H1 (cell line): ENCODE results near the gene SLC3A2. TPM values are rescaled to one million over a fixed set of nuclear protein-coding genes. Genes with fewer than 3 reads are reported as not detected.

Experiments
- ATF2 ChIP-seq: IDR thresholded peaks from 2 replicates; pipeline ENCODE4 v1.6.1; 2012; ENCODE audit warnings: low read length, inconsistent platforms
- BACH1 ChIP-seq: IDR thresholded peaks from 2 replicates; pipeline ENCODE4 v1.6.1; 2012; ENCODE audit warnings: low read length, improper control_type of control experiment
- BRCA1 ChIP-seq: IDR thresholded peaks from 2 replicates; pipeline ENCODE4 v1.6.1; 2012; ENCODE audit warnings: low read depth, low read length, improper control_type of control experiment
- CTBP2 ChIP-seq: IDR thresholded peaks from 2 replicates; pipeline ENCODE4 v1.7.0; 2011; ENCODE audit warnings: borderline replicate concordance, mild to moderate bottlenecking, moderate library complexity, mixed read lengths, low read length; ENCODE audit not compliant: insufficient read depth, insufficient read length
- MAFK ChIP-seq: IDR thresholded peaks from 2 replicates; pipeline ENCODE4 v1.6.1; 2012; ENCODE audit warnings: low read depth, mild to moderate bottlenecking, improper control_type of control experiment, low read length
- NANOG ChIP-seq: IDR thresholded peaks from 2 replicates; pipeline ENCODE4 v1.6.1; 2011; ENCODE audit warnings: low read length, low read depth, mild to moderate bottlenecking, inconsistent platforms; ENCODE audit not compliant: insufficient read depth, poor library complexity, severe bottlenecking
- POLR2AphosphoS5 ChIP-seq: IDR thresholded peaks from 2 replicates; pipeline ENCODE4 v1.6.1; 2011; ENCODE audit warnings: low read depth, low read length
- TEAD4 ChIP-seq: IDR thresholded peaks from 2 replicates; pipeline ENCODE4 v1.6.1; 2012; ENCODE audit warnings: low read depth, low read length, inconsistent platforms, mixed read lengths
- polyA plus RNA-seq, 7 experiments: library from polyadenylated mRNA; depleted of rRNA in 3 of 7; stranded (reverse) in 5 of 7; unstranded in 2 of 7; fragments of >200 nt in 5 of 7; fragments of 200-250 nt in 2 of 7; gene quantifications; 1 replicate in 5 of 7; 2 replicates in 1 of 7; 4 replicates in 1 of 7; pipeline versions ENCODE4 v1.2.1 to v1.2.3, GENCODE V29; 2011 to 2013; ENCODE audit warnings: missing spikeins in 2 of 7, mixed read lengths in 2 of 7
- total RNA-seq: library from RNA; stranded (reverse); fragmentation: NEBNext Ultra II Directional; extraction: Animal tissue kit (Norgen Biotek cat#: 25700); gene quantifications from 2 replicates; pipeline ENCODE4 v1.2.1, GENCODE V29; 2021
- TF ChIP-seq, protein P1 (sequence below): fragments of 300-600 bp; sonication (generic); IDR thresholded peaks from 2 replicates; pipeline ENCODE4 v1.7.1; 2012; ENCODE audit warnings: low read length, moderate library complexity, mild to moderate bottlenecking, inconsistent platforms; ENCODE audit not compliant: insufficient replicate concordance

The SLC3A2 gene
- total and polyA plus RNA-seq, 2 of the 8 experiments (the other 6 are each of a cell fraction or from before 2014, with no cell fraction given) = 410 to 435 TPM

DNA sequence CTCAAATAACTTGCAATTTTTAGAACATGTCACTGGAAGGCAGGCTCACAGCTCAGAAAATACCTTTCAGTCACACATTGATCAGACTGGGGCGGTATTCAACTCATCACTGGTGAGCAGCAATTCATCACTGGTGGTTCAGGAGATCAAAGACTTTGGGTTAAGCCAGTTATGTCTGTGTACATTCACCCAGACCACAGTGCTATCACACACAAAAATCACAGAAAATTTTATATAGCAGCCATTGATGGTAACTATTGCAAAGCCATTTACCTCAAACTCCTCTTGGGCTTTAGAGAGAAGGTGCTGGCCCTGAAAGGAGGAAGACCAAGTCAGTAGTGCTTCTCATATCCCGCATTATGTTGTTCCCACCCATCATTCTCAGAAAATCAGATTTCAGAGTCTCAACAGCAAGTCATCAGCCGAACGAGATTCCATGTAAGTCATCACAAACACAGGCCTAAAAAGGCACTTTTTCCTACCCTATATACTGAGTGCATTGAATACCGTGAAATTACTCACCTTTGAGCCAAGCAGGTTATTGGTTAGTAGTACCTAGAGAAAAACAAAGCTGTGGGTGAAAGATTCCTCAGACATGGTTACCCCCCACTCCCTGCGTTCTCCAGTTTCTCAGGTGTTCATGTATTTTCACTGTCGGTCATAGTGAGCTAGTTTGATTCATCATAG, 27.3 kb upstream of the SLC3A2 start (continued):
- TF ChIP-seq ATF2 (peak; percentile 49; the same call in 1 of the 2 replicates), MAFK (no peak), POLR2AphosphoS5 (peak; percentile 88), BRCA1 (no peak), CTBP2 (no peak), TEAD4 (no peak), NANOG (no peak), BACH1 (no peak)
- TF ChIP-seq, protein P1, sequence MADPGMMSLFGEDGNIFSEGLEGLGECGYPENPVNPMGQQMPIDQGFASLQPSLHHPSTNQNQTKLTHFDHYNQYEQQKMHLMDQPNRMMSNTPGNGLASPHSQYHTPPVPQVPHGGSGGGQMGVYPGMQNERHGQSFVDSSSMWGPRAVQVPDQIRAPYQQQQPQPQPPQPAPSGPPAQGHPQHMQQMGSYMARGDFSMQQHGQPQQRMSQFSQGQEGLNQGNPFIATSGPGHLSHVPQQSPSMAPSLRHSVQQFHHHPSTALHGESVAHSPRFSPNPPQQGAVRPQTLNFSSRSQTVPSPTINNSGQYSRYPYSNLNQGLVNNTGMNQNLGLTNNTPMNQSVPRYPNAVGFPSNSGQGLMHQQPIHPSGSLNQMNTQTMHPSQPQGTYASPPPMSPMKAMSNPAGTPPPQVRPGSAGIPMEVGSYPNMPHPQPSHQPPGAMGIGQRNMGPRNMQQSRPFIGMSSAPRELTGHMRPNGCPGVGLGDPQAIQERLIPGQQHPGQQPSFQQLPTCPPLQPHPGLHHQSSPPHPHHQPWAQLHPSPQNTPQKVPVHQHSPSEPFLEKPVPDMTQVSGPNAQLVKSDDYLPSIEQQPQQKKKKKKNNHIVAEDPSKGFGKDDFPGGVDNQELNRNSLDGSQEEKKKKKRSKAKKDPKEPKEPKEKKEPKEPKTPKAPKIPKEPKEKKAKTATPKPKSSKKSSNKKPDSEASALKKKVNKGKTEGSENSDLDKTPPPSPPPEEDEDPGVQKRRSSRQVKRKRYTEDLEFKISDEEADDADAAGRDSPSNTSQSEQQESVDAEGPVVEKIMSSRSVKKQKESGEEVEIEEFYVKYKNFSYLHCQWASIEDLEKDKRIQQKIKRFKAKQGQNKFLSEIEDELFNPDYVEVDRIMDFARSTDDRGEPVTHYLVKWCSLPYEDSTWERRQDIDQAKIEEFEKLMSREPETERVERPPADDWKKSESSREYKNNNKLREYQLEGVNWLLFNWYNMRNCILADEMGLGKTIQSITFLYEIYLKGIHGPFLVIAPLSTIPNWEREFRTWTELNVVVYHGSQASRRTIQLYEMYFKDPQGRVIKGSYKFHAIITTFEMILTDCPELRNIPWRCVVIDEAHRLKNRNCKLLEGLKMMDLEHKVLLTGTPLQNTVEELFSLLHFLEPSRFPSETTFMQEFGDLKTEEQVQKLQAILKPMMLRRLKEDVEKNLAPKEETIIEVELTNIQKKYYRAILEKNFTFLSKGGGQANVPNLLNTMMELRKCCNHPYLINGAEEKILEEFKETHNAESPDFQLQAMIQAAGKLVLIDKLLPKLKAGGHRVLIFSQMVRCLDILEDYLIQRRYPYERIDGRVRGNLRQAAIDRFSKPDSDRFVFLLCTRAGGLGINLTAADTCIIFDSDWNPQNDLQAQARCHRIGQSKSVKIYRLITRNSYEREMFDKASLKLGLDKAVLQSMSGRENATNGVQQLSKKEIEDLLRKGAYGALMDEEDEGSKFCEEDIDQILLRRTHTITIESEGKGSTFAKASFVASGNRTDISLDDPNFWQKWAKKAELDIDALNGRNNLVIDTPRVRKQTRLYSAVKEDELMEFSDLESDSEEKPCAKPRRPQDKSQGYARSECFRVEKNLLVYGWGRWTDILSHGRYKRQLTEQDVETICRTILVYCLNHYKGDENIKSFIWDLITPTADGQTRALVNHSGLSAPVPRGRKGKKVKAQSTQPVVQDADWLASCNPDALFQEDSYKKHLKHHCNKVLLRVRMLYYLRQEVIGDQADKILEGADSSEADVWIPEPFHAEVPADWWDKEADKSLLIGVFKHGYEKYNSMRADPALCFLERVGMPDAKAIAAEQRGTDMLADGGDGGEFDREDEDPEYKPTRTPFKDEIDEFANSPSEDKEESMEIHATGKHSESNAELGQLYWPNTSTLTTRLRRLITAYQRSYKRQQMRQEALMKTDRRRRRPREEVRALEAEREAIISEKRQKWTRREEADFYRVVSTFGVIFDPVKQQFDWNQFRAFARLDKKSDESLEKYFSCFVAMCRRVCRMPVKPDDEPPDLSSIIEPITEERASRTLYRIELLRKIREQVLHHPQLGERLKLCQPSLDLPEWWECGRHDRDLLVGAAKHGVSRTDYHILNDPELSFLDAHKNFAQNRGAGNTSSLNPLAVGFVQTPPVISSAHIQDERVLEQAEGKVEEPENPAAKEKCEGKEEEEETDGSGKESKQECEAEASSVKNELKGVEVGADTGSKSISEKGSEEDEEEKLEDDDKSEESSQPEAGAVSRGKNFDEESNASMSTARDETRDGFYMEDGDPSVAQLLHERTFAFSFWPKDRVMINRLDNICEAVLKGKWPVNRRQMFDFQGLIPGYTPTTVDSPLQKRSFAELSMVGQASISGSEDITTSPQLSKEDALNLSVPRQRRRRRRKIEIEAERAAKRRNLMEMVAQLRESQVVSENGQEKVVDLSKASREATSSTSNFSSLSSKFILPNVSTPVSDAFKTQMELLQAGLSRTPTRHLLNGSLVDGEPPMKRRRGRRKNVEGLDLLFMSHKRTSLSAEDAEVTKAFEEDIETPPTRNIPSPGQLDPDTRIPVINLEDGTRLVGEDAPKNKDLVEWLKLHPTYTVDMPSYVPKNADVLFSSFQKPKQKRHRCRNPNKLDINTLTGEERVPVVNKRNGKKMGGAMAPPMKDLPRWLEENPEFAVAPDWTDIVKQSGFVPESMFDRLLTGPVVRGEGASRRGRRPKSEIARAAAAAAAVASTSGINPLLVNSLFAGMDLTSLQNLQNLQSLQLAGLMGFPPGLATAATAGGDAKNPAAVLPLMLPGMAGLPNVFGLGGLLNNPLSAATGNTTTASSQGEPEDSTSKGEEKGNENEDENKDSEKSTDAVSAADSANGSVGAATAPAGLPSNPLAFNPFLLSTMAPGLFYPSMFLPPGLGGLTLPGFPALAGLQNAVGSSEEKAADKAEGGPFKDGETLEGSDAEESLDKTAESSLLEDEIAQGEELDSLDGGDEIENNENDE = no peak
